Osteoblast (primary cell): Measurements from ENCODE around the gene SOX11. TPM values are rescaled to one million over a fixed set of nuclear protein-coding genes. Genes with fewer than 3 reads are reported as not detected.

Experiments used
- DNase-seq: peaks from one replicate; pipeline ENCODE4 v3.0.0; 2011; ENCODE audit warnings: low spot score, mixed read lengths; ENCODE audit not compliant: insufficient read length; ENCODE audit errors: missing footprints
- H2AFZ ChIP-seq: 2 replicates; pipeline ENCODE4 v1.6.0; 2011; ENCODE audit warnings: mild to moderate bottlenecking, low read length
- H3K27ac ChIP-seq: 2 replicates; pipeline ENCODE4 v1.5.1; 2011; ENCODE audit warnings: mild to moderate bottlenecking, low read depth, low read length, moderate library complexity
- H3K27me3 ChIP-seq: 2 replicates; pipeline ENCODE4 v1.6.0; 2012; ENCODE audit warnings: mild to moderate bottlenecking, control low read depth, inconsistent platforms, low read length, moderate library complexity; ENCODE audit not compliant: insufficient read depth
- H3K36me3 ChIP-seq: 2 replicates; pipeline ENCODE4 v1.5.1; 2011; ENCODE audit warnings: mild to moderate bottlenecking, low read length, control low read depth, moderate library complexity; ENCODE audit not compliant: insufficient read depth
- H3K4me1 ChIP-seq: 2 replicates; pipeline ENCODE4 v1.5.1; 2011; ENCODE audit warnings: mild to moderate bottlenecking, low read length, control low read depth, moderate library complexity; ENCODE audit not compliant: insufficient read depth
- H3K4me2 ChIP-seq: 2 replicates; pipeline ENCODE4 v1.6.0; 2011; ENCODE audit warnings: mild to moderate bottlenecking, low read length; ENCODE audit not compliant: insufficient read depth
- H3K4me3 ChIP-seq: fragments of 200-600 bp; sonication (generic); 3 replicates; pipeline ENCODE4 v1.5.1; 2012; ENCODE audit warnings: mild to moderate bottlenecking, low read length, inconsistent platforms; ENCODE audit not compliant: insufficient read depth
- H3K79me2 ChIP-seq: 2 replicates; pipeline ENCODE4 v1.6.0; 2012; ENCODE audit warnings: mild to moderate bottlenecking, low read length, control low read depth, inconsistent platforms; ENCODE audit not compliant: insufficient read depth
- H3K9me3 ChIP-seq: 2 replicates; pipeline ENCODE4 v1.5.1; 2011; ENCODE audit warnings: low read depth, low read length, control low read depth
- H4K20me1 ChIP-seq: 2 replicates; pipeline ENCODE4 v1.6.0; 2012; ENCODE audit warnings: mild to moderate bottlenecking, low read length, control low read depth; ENCODE audit not compliant: insufficient read depth
- total RNA-seq: library from RNA; depleted of rRNA; stranded (reverse); fragments of >200 nt; gene quantifications from 2 replicates; pipeline ENCODE4 v1.2.3, GENCODE V29; 2012
- TF ChIP-seq, protein P1 (sequence below): IDR thresholded peaks from 2 replicates; pipeline ENCODE4 v1.5.1; 2011; ENCODE audit warnings: mild to moderate bottlenecking, low read depth, low read length, moderate library complexity; ENCODE audit errors: extremely low read depth

Gene SOX11
- total RNA-seq, 1 donor, result 0.72 TPM

DNA sequence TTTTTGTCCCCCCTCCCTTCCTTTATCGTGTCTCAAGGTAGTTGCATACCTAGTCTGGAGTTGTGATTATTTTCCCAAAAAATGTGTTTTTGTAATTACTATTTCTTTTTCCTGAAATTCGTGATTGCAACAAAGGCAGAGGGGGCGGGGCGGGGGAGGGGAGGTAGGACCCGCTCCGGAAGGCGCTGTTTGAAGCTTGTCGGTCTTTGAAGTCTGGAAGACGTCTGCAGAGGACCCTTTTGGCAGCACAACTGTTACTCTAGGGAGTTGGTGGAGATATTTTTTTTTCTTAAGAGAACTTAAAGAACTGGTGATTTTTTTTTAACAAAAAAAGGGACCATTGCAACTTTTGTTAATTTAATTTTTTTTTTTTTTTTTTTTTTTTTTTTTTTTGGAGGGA is 2.1 kb downstream of the SOX11 start:
- no peaks in the 10 kb centered on the region for H4K20me1 ChIP-seq
- TF ChIP-seq, protein P1, sequence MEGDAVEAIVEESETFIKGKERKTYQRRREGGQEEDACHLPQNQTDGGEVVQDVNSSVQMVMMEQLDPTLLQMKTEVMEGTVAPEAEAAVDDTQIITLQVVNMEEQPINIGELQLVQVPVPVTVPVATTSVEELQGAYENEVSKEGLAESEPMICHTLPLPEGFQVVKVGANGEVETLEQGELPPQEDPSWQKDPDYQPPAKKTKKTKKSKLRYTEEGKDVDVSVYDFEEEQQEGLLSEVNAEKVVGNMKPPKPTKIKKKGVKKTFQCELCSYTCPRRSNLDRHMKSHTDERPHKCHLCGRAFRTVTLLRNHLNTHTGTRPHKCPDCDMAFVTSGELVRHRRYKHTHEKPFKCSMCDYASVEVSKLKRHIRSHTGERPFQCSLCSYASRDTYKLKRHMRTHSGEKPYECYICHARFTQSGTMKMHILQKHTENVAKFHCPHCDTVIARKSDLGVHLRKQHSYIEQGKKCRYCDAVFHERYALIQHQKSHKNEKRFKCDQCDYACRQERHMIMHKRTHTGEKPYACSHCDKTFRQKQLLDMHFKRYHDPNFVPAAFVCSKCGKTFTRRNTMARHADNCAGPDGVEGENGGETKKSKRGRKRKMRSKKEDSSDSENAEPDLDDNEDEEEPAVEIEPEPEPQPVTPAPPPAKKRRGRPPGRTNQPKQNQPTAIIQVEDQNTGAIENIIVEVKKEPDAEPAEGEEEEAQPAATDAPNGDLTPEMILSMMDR, result no peak
- no peaks in the 10 kb centered on the region for H3K36me3 ChIP-seq
- no peak overlapping the region for H2AFZ ChIP-seq
- H3K9me3 ChIP-seq, result no peaks in the 10 kb centered on the region
- no peaks in the 10 kb centered on the region for H3K4me1 ChIP-seq
- DNase-seq, result peak; percentile 52
- H3K27ac ChIP-seq, result no peak overlapping the region
- H3K4me2 ChIP-seq, result no peak overlapping the region
- no peak overlapping the region for H3K4me3 ChIP-seq
- no peaks in the 10 kb centered on the region for H3K79me2 ChIP-seq
- peaks cover 40% of the 10 kb centered on the region for H3K27me3 ChIP-seq

- H3K36me3 ChIP-seq, result no peaks in the 10 kb centered on the region
- no peaks in the 10 kb centered on the region for H3K79me2 ChIP-seq
- H3K4me3 ChIP-seq, result peak overlapping the region; percentile 63
- H3K4me2 ChIP-seq, result peak overlapping the region; percentile 53
- H3K27me3 ChIP-seq, result peaks cover 39% of the 10 kb centered on the region
- TF ChIP-seq, protein P1, result no peak
- no peak overlapping the region for H2AFZ ChIP-seq
- peak; percentile 87 for DNase-seq
- H3K4me1 ChIP-seq, result no peaks in the 10 kb centered on the region
- H3K27ac ChIP-seq, result no peak overlapping the region
- no peaks in the 10 kb centered on the region for H3K9me3 ChIP-seq
- no peaks in the 10 kb centered on the region for H4K20me1 ChIP-seq
Observed at GRCh38 chr2:5695654-5696403, 3.6 kb downstream of the SOX11 start.

DNA sequence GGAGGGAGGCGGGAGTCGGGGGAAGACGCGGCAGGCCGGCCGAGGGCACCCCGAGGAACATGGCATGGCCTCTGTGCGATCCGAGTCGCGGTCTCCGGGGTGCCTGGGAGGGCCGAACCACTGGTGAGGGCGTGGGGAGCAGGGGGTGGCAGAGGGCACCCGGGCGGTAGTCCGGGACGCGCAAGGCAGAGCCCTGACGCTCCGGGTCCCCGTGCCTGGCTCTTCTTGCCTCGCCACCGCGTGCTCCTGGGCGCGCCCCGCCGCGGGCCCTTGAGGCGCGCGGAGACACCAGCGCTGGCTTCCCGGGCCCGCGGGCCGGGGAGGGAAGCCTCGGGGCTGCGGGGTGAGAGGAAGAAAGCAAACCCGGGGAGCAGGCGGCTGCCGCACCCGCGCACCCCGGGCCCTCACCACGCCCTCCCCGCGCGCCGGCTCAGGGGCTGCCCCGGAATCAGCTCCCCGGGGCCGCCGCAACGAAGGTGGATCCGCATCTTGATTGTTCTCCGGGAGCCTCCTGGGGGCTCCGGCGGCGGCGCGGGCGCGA is 4.3 kb downstream of the SOX11 start:
- peak; percentile 80 for DNase-seq
- Histone ChIP-seq H3K79me2 (no peaks in the 10 kb centered on the region), H3K4me2 (peak overlapping the region; percentile 53), H3K27ac (no peak overlapping the region), H3K36me3 (no peaks in the 10 kb centered on the region), H3K4me1 (no peaks in the 10 kb centered on the region), H2AFZ (no peak overlapping the region), H4K20me1 (no peaks in the 10 kb centered on the region), H3K9me3 (no peaks in the 10 kb centered on the region), H3K4me3 (peak overlapping the region; percentile 63), H3K27me3 (peaks cover 36% of the 10 kb centered on the region)
- TF ChIP-seq, protein P1, result no peak

DNA sequence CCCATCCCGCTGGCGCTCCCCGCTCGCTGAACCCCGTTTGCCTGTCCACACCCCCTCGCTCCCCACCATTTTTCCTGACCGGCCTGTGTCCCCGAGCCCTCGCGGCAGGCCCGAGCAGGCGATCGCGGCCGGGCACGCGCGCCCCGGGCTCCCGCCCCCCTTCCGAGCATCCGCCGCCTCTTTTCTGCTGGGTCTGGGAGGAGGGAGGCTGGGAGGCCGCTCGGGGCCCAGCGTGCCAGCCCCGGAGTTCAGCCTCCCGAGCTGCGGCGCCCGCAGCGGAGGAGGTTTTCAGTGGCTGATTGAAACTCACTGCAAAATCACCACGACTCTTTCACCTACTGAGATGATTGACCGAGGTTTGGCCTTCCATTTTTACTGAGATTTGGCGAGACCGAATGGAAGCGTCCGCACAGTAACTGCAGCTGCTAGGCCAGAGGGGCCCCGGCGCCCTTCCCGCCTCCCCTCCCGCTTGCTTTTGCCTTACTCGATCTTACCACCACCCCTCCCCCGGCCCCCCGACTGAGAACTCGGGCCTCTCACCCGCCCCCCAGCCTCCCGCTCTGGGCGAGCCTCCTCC is 4.8 kb downstream of the SOX11 start:
- H3K79me2 ChIP-seq, result no peaks in the 10 kb centered on the region
- H3K4me1 ChIP-seq, result no peaks in the 10 kb centered on the region
- peak; percentile 81 for DNase-seq
- H2AFZ ChIP-seq, result no peak overlapping the region
- H3K36me3 ChIP-seq, result no peaks in the 10 kb centered on the region
- no peaks in the 10 kb centered on the region for H3K9me3 ChIP-seq
- no peak overlapping the region for H3K27ac ChIP-seq
- H3K4me2 ChIP-seq, result peak overlapping the region; percentile 53
- peaks cover 36% of the 10 kb centered on the region for H3K27me3 ChIP-seq
- no peaks in the 10 kb centered on the region for H4K20me1 ChIP-seq
- TF ChIP-seq, protein P1, result no peak
- H3K4me3 ChIP-seq, result peak overlapping the region; percentile 63
